ENCODE data around the gene HPS5. TPM values are rescaled to one million over a fixed set of nuclear protein-coding genes. Genes with fewer than 3 reads are reported as not detected.

HPS5 gene
- total RNA-seq, 2 experiments from 2014 or later = 16.1 to 16.5 TPM

GRCh38 chr11:18322818-18323570 is 1.1 kb upstream of the HPS5 start:
- CTCF ChIA-PET = no interaction called here

GRCh38 chr11:18321578-18321968 is 367 bp downstream of the HPS5 start:
- ChIA-PET CTCF (interaction anchor here (0.7 to 1.2 kb wide), 2 partner anchors 62 to 73 kb away, joined by 3 read pairs; partner anchors contain the start of gene LDHA), POLR2A (interaction anchor here (0.6 to 4.1 kb wide), 5 partner anchors 51 to 205 kb away, joined by 4 to 63 read pairs (median 8); partner anchors contain the start of genes LDHA and TSG101)

More at GRCh38 chr11:18322818-18323570, 1.1 kb upstream of the HPS5 start:
- POLR2A ChIA-PET = interaction anchor here (1.6 to 4.1 kb wide), 4 partner anchors 61 to 204 kb away, joined by 4 to 63 read pairs (median 10); partner anchors contain the start of genes LDHA and TSG101

GRCh38 chr11:18320617-18321016 is 1.3 kb downstream of the HPS5 start:
- POLR2A ChIA-PET = interaction anchor here (0.6 to 4.1 kb wide), 3 partner anchors 19 to 206 kb away, joined by 6 to 63 read pairs (median 8); partner anchors contain the start of genes LDHA and TSG101
- CTCF ChIA-PET = interaction anchor here (1.2 kb wide), 1 partner anchor 74 kb away, joined by 3 read pairs; the partner anchor contains the start of gene LDHA

- ChIA-PET CTCF (no interaction called here), POLR2A (interaction anchor here (4.1 kb wide), 1 partner anchor 76 kb away, joined by 63 read pairs; the partner anchor contains the start of gene LDHA)
Measured at GRCh38 chr11:18319914-18320313, 2.0 kb downstream of the HPS5 start.

GRCh38 chr11:18317551-18317950 is 4.4 kb downstream of the HPS5 start:
- ChIA-PET CTCF (no interaction called here), POLR2A (no interaction called here)

GRCh38 chr11:18315893-18316292 is 6.0 kb downstream of the HPS5 start:
- CTCF ChIA-PET = no interaction called here
- POLR2A ChIA-PET = interaction anchor here (0.5 to 0.6 kb wide), 2 partner anchors 84 to 185 kb away, joined by 3 to 4 read pairs; no protein-coding TSS in a partner anchor

GRCh38 chr11:18314784-18315523 is 7.0 kb downstream of the HPS5 start:
- ChIA-PET CTCF (interaction anchor here (0.6 kb wide), 1 partner anchor 34 kb away, joined by 3 read pairs; no protein-coding TSS in a partner anchor), POLR2A (interaction anchor here (0.6 kb wide), 1 partner anchor 54 kb away, joined by 4 read pairs; no protein-coding TSS in a partner anchor)

GRCh38 chr11:18313965-18314763 is 7.8 kb downstream of the HPS5 start:
- POLR2A ChIA-PET = interaction anchor here (0.6 kb wide), 1 partner anchor 53 kb away, joined by 4 read pairs; no protein-coding TSS in a partner anchor
- CTCF ChIA-PET = interaction anchor here (1.0 kb wide), 1 partner anchor 20 kb away, joined by 3 read pairs; no protein-coding TSS in a partner anchor

GRCh38 chr11:18312663-18313420 is 9.1 kb downstream of the HPS5 start:
- POLR2A ChIA-PET = interaction anchor here (0.7 kb wide), 1 partner anchor 82 kb away, joined by 4 read pairs; no protein-coding TSS in a partner anchor

GRCh38 chr11:18312012-18312411 is 9.9 kb downstream of the HPS5 start:
- POLR2A ChIA-PET = no interaction called here
- CTCF ChIA-PET = no interaction called here

More at GRCh38 chr11:18312663-18313420, 9.1 kb downstream of the HPS5 start:
- CTCF ChIA-PET = interaction anchor here (1.0 kb wide), 1 partner anchor 22 kb away, joined by 3 read pairs; no protein-coding TSS in a partner anchor

- CTCF ChIA-PET = no interaction called here
- POLR2A ChIA-PET = no interaction called here
Measured at GRCh38 chr11:18310800-18311340, 11.1 kb downstream of the HPS5 start.

GRCh38 chr11:18309691-18310090 is 12.2 kb downstream of the HPS5 start:
- POLR2A ChIA-PET = no interaction called here
- CTCF ChIA-PET = no interaction called here

GRCh38 chr11:18308242-18308641 is 13.7 kb downstream of the HPS5 start:
- POLR2A ChIA-PET = no interaction called here
- CTCF ChIA-PET = no interaction called here

GRCh38 chr11:18307461-18308139 is 14.3 kb downstream of the HPS5 start:
- POLR2A ChIA-PET = no interaction called here
- CTCF ChIA-PET = no interaction called here

GRCh38 chr11:18304745-18305144 is 17.2 kb downstream of the HPS5 start:
- POLR2A ChIA-PET = no interaction called here
- CTCF ChIA-PET = interaction anchor here (0.8 kb wide), 2 partner anchors 391 to 848 kb away, joined by 6 read pairs; no protein-coding TSS in a partner anchor

GRCh38 chr11:18299721-18300120 is 22.2 kb downstream of the HPS5 start:
- ChIA-PET CTCF (interaction anchor here (1.2 kb wide), 1 partner anchor 56 kb away, joined by 3 read pairs; no protein-coding TSS in a partner anchor), POLR2A (no interaction called here)

- ChIA-PET CTCF (no interaction called here), POLR2A (no interaction called here)
Measured at GRCh38 chr11:18295316-18295715, 26.6 kb downstream of the HPS5 start.

- ChIA-PET CTCF (no interaction called here), POLR2A (no interaction called here)
Measured at GRCh38 chr11:18294862-18295261, 27.1 kb downstream of the HPS5 start.
